ENCODE measurements around the gene ABCC12. TPM values are rescaled to one million over a fixed set of nuclear protein-coding genes. Genes with fewer than 3 reads are reported as not detected.

Gene ABCC12
- total and polyA plus RNA-seq, 4 donors: not detected

- 90 to 94% methylated on average over 20 of the region's 20 CpGs for WGBS, 2 donors
- Histone ChIP-seq H3K4me3 (no peak overlapping the region), H3K9ac (ENCODE audit: insufficient read depth in 1 of 2, low read length in 2 of 2) (no peak overlapping the region), H3K9me3 (ENCODE audit: control insufficient read depth in 4 of 4, insufficient read depth in 3 of 4, low read length in 3 of 4) (peaks cover 0 to 3% (median 0%) of the 10 kb centered on the region in 4 donors), H3K27ac (ENCODE audit: low read depth in 1 of 2, low read length in 1 of 2) (no peak overlapping the region), H3K27me3 (ENCODE audit: control insufficient read depth in 3 of 3, insufficient read depth in 3 of 3, low read length in 2 of 3) (no peaks in the 10 kb centered on the region), H3K4me1 (ENCODE audit: control insufficient read depth in 5 of 5, insufficient read depth in 5 of 5, low read length in 5 of 5) (no peaks in the 10 kb centered on the region), H3K36me3 (ENCODE audit: control insufficient read depth in 4 of 4, insufficient read depth in 4 of 4, low read length in 4 of 4) (no peaks in the 10 kb centered on the region)
- DNase-seq (no peak), ATAC-seq (ENCODE audit: insufficient read depth, low FRiP score) (no peak)
- no peak for TF ChIP-seq CTCF (IDR thresholded peaks at IDR 0.05; ENCODE audit: control extremely low read depth, extremely low read depth)
Measured at GRCh38 chr16:48176635-48177408, 21.0 kb upstream of the ABCC12 start.

GRCh38 chr16:48173889-48174288 is 18.1 kb upstream of the ABCC12 start:
- Histone ChIP-seq H3K36me3 (ENCODE audit: control insufficient read depth in 4 of 4, insufficient read depth in 4 of 4, low read length in 4 of 4) (no peaks in the 10 kb centered on the region), H3K27ac (ENCODE audit: low read depth in 1 of 2, low read length in 1 of 2) (no peak overlapping the region), H3K9ac (ENCODE audit: insufficient read depth in 1 of 2, low read length in 2 of 2) (no peak overlapping the region), H3K4me1 (ENCODE audit: control insufficient read depth in 5 of 5, insufficient read depth in 5 of 5, low read length in 5 of 5) (no peaks in the 10 kb centered on the region), H3K27me3 (ENCODE audit: control insufficient read depth in 3 of 3, insufficient read depth in 3 of 3, low read length in 2 of 3) (no peaks in the 10 kb centered on the region), H3K4me3 (no peak overlapping the region), H3K9me3 (ENCODE audit: control insufficient read depth in 4 of 4, insufficient read depth in 3 of 4, low read length in 3 of 4) (no peaks in the 10 kb centered on the region)
- ATAC-seq (ENCODE audit: insufficient read depth, low FRiP score) (no peak), DNase-seq (no peak)
- 86 to 93% methylated on average over 1 of the region's 1 CpG for WGBS, 2 donors
- TF ChIP-seq CTCF (IDR thresholded peaks at IDR 0.05; ENCODE audit: control extremely low read depth, extremely low read depth): no peak

- WGBS, 2 donors: 85 to 87% methylated on average over 1 of the region's 1 CpG
Measured at GRCh38 chr16:48172682-48173081, 16.9 kb upstream of the ABCC12 start.

More at GRCh38 chr16:48172682-48173081, 16.9 kb upstream of the ABCC12 start:
- no peaks in the 10 kb centered on the region for H3K9me3 ChIP-seq (ENCODE audit: control insufficient read depth in 4 of 4, insufficient read depth in 3 of 4, low read length in 3 of 4)
- no peak overlapping the region for H3K27ac ChIP-seq (ENCODE audit: low read depth in 1 of 2, low read length in 1 of 2)
- no peak for TF ChIP-seq CTCF (IDR thresholded peaks at IDR 0.05; ENCODE audit: control extremely low read depth, extremely low read depth)
- ATAC-seq (ENCODE audit: insufficient read depth, low FRiP score): no peak
- no peaks in the 10 kb centered on the region for H3K27me3 ChIP-seq (ENCODE audit: control insufficient read depth in 3 of 3, insufficient read depth in 3 of 3, low read length in 2 of 3)
- no peak for DNase-seq
- H3K4me1 ChIP-seq (ENCODE audit: control insufficient read depth in 5 of 5, insufficient read depth in 5 of 5, low read length in 5 of 5): no peaks in the 10 kb centered on the region
- no peaks in the 10 kb centered on the region for H3K36me3 ChIP-seq (ENCODE audit: control insufficient read depth in 4 of 4, insufficient read depth in 4 of 4, low read length in 4 of 4)
- no peak overlapping the region for H3K9ac ChIP-seq (ENCODE audit: insufficient read depth in 1 of 2, low read length in 2 of 2)
- H3K4me3 ChIP-seq: no peak overlapping the region

Measured in lung (tissue), 12 donors.